Vagina (tissue), 2 donors: Measurements from ENCODE around the gene GAB2.

ENCODE experiments used
- POLR2A ChIP-seq, 2 donors: fragments of 450-650 bp; IDR thresholded peaks; one replicate each; pipeline ENCODE4 v1.6.1; 2017; ENCODE audit warnings: antibody characterized with exemption in 2 of 2, mild to moderate bottlenecking in 2 of 2, moderate library complexity in 2 of 2
- POLR2AphosphoS5 ChIP-seq, 2 donors: sonication (generic); formaldehyde crosslinking; IDR thresholded peaks; one replicate each; pipeline ENCODE4 v1.9.0; 2017; ENCODE audit warnings: antibody characterized with exemption in 2 of 2, mild to moderate bottlenecking in 2 of 2, low read depth in 1 of 2; ENCODE audit not compliant: insufficient read depth in 1 of 2
- TF ChIP-seq, protein P1 (sequence below), 3 experiments: fragments of 450-650 bp in 2 of 3; fragments of 200-600 bp in 1 of 3; sonication (generic) in 1 of 3; IDR thresholded peaks; one replicate each; pipeline ENCODE4 v1.5.1; 2017 to 2019; ENCODE audit warnings: antibody characterized with exemption in 3 of 3, mild to moderate bottlenecking in 2 of 3, moderate library complexity in 2 of 3

DNA sequence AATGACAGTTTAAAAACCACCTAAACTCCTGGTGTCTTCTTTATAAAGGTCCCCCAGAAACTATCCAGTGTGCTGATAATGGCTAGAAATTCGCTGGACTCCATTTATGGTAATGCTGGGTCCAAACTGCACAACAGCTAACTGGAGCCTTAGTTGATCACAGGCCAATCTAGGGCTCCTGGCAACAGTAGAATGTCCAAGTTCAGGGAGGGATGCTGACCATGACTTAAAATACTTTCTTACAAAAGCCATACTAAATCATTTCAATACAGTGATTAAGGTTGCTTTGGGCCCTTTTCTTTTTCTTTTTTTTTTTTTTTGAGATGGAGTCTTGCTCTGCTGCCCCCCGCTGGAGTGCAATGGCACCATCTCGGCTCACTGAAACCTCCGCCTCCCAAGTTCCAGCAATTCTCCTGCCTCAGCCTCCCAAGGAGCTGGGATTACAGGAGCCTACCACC lies 14.5 kb upstream of the GAB2 start:
- TF ChIP-seq, protein P1, sequence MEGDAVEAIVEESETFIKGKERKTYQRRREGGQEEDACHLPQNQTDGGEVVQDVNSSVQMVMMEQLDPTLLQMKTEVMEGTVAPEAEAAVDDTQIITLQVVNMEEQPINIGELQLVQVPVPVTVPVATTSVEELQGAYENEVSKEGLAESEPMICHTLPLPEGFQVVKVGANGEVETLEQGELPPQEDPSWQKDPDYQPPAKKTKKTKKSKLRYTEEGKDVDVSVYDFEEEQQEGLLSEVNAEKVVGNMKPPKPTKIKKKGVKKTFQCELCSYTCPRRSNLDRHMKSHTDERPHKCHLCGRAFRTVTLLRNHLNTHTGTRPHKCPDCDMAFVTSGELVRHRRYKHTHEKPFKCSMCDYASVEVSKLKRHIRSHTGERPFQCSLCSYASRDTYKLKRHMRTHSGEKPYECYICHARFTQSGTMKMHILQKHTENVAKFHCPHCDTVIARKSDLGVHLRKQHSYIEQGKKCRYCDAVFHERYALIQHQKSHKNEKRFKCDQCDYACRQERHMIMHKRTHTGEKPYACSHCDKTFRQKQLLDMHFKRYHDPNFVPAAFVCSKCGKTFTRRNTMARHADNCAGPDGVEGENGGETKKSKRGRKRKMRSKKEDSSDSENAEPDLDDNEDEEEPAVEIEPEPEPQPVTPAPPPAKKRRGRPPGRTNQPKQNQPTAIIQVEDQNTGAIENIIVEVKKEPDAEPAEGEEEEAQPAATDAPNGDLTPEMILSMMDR (IDR thresholded peaks at IDR 0.05), result peak in 1 of 3 experiments; percentile 15
- TF ChIP-seq POLR2A (IDR thresholded peaks at IDR 0.05), result no peak
- TF ChIP-seq POLR2AphosphoS5 (IDR thresholded peaks at IDR 0.05; ENCODE audit: insufficient read depth in 1 of 2, low read depth in 1 of 2), result no peak
